ENCODE results near the gene SLC4A8.
"Not testable (repeated sequence)": the region's sequence is repeated elsewhere in the genome, so short reads cannot be mapped to it uniquely, and the experiment has no call there.

Gene SLC4A8

GRCh38 chr12:51430196-51430895, 5.7 kb downstream of the SLC4A8 start:
- peak; percentile 9 for FAIRE-seq

- peak; percentile 82 for FAIRE-seq
Observed at GRCh38 chr12:51432921-51433320, 8.3 kb downstream of the SLC4A8 start.

- peak; percentile 98 for FAIRE-seq
Observed at GRCh38 chr12:51434305-51434704, 9.7 kb downstream of the SLC4A8 start.

GRCh38 chr12:51437431-51437830, 12.8 kb downstream of the SLC4A8 start:
- peak; percentile 92 for FAIRE-seq

GRCh38 chr12:51439330-51439729, 14.7 kb downstream of the SLC4A8 start:
- no peak for FAIRE-seq

GRCh38 chr12:51441583-51441982, 17.0 kb downstream of the SLC4A8 start:
- no peak for FAIRE-seq

- no peak for FAIRE-seq
Observed at GRCh38 chr12:51442324-51442723, 17.7 kb downstream of the SLC4A8 start.

- FAIRE-seq: peak; percentile 94
Observed at GRCh38 chr12:51443573-51443972, 18.9 kb downstream of the SLC4A8 start.

- FAIRE-seq: no peak
Observed at GRCh38 chr12:51448618-51449256, 24.1 kb downstream of the SLC4A8 start.

GRCh38 chr12:51449580-51450246, 25.1 kb downstream of the SLC4A8 start:
- no peak for FAIRE-seq

- FAIRE-seq: no peak
Observed at GRCh38 chr12:51450333-51450732, 25.7 kb downstream of the SLC4A8 start.

- FAIRE-seq: no peak
Observed at GRCh38 chr12:51450806-51451205, 26.2 kb downstream of the SLC4A8 start.

GRCh38 chr12:51454016-51454415, 29.4 kb downstream of the SLC4A8 start:
- not testable (repeated sequence) for FAIRE-seq

- not testable (repeated sequence) for FAIRE-seq
Observed at GRCh38 chr12:51455050-51455449, 30.4 kb downstream of the SLC4A8 start.

- FAIRE-seq: no peak
Observed at GRCh38 chr12:51458635-51459034, 34.0 kb downstream of the SLC4A8 start.

GRCh38 chr12:51460519-51460918, 35.9 kb downstream of the SLC4A8 start:
- FAIRE-seq: peak; percentile 82

- no peak for FAIRE-seq
Observed at GRCh38 chr12:51465491-51465890, 40.9 kb downstream of the SLC4A8 start.

- FAIRE-seq: no peak
Observed at GRCh38 chr12:51470116-51470515, 45.5 kb downstream of the SLC4A8 start.

GRCh38 chr12:51471111-51471864, 46.7 kb downstream of the SLC4A8 start:
- FAIRE-seq: no peak

- FAIRE-seq: no peak
Observed at GRCh38 chr12:51472984-51473383, 48.4 kb downstream of the SLC4A8 start.

- FAIRE-seq: no peak
Observed at GRCh38 chr12:51473947-51474346, 49.3 kb downstream of the SLC4A8 start.

- no peak for FAIRE-seq
Observed at GRCh38 chr12:51475543-51475942, 50.9 kb downstream of the SLC4A8 start.

GRCh38 chr12:51480978-51481377, 56.3 kb downstream of the SLC4A8 start:
- FAIRE-seq: no peak

Measured in islet of Langerhans (tissue), 1 donor.